GM19099 (cell line): ENCODE results near the gene RAD51D.

Experiments used
- POLR2A ChIP-seq: IDR thresholded peaks from 3 replicates; pipeline ENCODE4 v1.6.1; 2011; ENCODE audit warnings: low read depth; ENCODE audit not compliant: insufficient read length; ENCODE audit errors: extremely low read depth

Gene RAD51D

DNA sequence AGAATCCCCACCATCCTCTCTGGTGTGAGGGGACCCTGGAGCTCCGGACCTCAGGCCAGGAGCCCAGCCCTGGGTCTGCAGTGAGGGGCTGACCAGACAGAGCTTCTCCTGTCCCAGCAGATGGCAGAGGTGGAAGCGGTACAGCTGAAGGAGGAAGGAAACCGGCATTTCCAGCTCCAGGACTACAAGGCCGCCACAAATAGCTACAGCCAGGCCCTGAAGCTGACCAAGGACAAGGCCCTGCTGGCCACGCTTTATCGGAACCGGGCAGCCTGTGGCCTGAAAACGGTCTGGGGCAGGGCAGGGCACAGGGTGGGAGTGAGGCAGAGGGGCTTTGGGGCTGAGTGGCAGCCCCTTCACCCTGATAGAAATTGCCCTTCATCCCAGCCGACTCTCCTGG, 28.5 kb upstream of the RAD51D start:
- TF ChIP-seq POLR2A, result no peak

DNA sequence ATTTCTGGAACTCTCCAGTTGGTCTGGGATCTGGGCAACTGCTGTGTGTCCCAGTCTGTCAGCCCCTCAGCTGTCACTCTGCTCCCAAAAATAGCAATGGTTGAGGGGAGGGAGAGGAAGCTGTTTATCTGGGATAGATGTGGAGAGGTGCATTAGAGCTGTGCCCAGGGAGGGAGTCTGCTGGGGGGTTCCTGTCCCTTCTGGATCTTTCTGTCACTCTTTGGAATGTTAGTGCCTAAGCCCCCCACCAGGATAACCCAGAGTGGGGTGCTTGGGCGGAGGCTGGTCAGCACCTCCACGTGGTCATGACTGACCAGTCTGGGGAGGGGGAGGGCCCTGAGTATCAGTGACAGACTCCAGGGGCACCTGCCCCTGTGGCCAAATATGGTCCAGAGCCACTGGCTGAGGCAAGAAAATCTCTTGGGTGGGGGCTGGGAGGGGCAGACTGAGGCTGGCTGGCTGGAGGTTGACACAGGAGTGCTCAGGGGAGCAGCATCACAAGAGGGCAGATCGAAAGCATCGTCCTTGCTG, 27.8 kb upstream of the RAD51D start, which contains the start of gene UNC45B:
TSS of gene UNC45B (plus strand) at position 443 of the 531 bp plus-strand sequence. CDS start 447 bp downstream, outside the sequence.
- TF ChIP-seq POLR2A, result no peak

DNA sequence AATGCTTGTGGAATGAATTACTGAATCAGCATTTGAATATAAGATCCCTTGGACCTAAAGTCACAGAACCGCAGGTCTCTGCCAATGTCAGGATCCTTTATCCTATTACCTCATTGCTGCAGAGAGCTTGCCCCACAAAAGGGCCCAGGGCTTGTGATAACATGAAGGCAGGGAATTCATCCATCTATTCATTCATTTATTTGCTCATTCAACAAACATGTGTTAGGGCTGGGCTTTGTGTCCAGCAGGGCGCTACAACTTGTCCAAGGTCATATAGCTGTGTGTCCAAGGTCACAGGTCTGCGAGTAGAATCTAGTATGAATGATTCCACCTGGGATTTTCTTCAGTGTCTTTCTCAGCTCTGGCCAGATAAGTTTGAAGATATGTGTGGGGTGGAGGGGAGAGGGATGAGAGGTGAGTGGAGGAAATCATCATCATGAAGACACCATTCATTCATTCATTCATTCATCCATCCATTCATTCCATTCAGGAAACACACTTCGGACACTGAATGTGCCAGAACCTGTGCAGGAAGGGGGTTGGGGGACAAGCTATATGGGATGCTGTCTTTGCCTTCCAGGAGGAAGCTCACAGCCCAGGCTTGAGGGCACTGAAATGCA, 26.7 kb upstream of the RAD51D start:
- no peak for TF ChIP-seq POLR2A

DNA sequence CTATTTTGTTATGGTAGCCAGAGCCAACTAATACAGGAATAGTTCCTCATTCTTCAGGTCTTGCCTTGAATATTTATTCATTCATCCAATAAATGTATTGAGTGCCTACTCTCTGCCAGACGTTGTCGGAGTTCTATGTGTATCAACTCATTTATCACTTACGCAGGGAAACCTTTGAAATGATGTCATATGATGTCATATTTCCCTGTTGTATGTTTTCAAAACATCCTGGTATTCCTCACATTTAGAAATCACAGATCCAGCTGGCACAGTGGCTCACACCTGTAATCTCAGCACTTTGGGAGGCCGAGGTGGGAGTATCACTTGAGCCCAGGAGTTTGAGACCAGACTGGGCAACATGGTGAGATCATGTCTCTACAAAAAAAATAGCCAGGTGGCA, 25.2 kb upstream of the RAD51D start:
- no peak for TF ChIP-seq POLR2A

DNA sequence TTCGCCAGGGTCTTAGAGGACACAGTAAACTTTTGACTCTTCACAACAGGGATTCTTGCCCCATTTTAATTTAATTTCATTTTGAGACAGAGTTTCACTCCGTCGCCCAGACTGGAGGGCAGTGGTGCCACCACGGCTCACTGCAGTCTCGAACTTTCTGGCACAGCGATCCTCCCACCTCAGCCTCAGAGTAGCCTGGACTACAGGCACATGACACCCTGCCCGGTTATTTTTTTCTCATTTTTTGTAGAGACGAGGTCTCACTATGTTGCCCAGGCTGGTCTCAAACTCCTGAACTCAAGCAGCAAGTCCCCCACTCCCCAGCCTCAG, 22.8 kb upstream of the RAD51D start:
- no peak for TF ChIP-seq POLR2A

DNA sequence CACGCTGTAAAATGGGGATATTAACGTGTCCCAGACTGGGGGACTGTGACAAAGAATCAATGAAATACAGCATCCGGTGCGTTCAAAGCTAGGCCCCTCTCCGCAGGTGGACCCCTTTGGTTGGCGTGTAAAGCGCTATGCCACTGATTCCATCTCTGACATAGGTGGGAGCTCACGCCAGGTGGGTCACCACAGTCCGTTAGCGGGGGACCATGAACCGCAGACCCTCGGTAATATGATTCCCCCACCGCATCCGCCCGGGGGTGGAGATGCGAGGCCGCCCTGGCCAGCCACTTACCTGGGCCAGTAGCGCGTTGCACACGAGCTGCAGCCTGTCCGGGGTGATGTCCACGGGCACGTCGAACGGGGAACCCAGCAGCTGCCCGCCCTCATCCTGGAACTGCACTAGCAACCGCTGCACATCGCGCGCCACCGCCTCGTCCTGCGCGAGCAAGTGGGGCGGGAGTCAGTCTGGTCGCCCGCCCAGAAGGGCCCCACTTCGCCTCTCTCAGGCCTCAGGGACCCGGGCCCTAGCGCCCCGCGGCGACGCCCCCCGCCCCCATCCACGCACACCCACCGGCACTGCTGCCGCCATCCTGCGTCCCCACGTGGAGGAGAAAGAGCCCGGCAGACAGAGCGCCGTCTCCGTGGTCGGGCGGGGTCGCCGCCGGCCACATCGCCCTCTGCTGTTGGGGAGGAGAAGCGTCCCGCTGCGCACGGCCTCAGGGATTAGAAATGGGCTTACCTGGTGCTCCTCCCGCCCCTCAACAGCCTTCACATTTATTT, 22.2 kb upstream of the RAD51D start, which contains the start of gene NLE1:
TSS of gene NLE1 (minus strand) at position 623 of the 786 bp plus-strand sequence. CDS start at position 595, 28 bp downstream.
- TF ChIP-seq POLR2A, result peak; percentile 58

DNA sequence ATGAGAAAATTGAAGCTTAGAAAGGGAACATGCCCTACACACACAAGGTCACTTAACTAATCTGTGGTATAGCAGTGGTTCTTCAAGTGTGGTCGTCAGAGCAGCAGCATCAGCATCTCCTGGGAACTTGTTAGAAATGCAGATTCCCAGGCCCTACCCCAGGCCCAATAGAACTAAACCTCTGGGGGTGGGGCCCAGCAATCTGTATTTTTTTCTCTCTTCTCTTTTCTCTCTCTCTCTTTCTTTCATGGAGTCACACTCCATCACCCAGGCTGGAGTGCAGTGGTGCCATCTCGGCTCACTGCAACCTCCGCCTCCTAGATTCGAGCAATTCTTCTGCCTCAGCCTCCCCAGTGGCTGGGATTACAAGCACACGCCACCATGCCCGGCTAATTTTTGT, 18.6 kb upstream of the RAD51D start:
- TF ChIP-seq POLR2A, result no peak

DNA sequence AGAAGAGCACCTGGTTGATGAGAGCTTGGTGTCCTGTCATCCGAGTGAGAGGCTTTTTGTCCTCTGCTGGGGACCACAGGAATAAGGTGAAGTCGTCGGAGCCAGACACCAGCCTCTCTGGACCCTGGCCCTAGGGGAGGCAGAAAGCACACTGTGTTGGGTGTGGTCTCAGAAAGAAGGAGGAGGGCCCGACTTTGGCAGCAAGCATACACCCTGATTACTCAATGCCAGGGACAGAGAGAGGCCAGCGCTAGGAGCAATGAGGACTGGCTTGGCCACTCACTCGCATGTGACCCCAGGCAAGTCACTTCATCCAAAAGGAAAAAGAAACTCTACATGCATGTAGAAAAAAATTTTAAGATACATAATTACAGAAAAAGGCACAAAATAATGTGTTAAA, 15.7 kb upstream of the RAD51D start:
- TF ChIP-seq POLR2A, result no peak

DNA sequence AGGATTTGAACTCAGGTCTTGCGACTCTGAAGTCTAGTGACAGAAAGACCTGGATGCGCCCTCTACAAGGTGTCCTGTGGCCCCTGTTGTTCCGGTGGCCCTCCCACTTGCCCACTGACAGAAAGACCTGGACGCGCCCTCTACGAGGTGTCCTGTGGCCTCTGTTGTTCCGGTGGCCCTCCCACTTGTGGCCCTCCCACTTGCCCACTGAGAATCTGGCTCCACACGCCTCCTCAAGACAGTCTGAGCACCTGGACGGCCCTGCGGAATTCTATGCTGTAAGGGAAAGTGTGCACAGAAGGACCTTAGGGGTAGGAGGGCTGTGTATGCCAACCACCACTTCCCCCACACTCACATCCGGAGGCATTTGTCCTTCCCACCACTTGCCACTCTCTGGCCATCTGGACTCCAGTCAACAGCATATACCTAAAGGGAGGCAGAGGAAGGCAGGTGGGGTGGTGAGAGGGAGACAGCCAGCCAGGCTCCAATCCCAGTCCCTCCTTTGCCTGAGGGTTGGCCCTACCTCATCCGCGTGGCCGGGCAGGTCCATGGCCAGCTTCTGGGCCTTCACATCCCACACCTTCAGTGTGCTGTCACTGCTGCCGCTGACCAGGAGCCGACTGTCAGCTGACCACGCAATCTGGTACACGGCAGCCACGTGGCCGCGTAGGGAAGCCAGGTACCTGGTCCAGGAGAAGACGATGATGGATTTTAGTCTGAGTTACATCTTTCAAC, 13.3 kb upstream of the RAD51D start:
- no peak for TF ChIP-seq POLR2A

DNA sequence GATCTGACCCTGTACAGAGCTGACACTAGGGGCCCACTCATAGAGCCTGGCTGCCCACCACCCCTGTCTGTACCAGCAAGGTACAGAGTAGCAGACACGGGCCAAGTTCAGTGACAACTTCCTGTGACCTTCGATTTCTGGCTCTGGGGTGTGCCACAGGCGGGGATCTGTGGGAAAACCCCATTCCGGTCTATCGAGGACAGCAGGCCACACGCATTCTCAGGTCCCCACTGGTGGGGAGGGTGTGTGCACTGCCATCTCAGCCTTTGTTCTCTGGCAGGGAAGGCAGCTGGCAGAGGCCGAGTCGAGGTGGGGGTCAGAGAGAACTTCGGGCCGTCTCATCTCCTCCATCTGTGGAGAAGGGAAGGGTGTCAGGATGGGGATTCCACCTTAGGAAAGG, 12.4 kb upstream of the RAD51D start:
- TF ChIP-seq POLR2A, result no peak

DNA sequence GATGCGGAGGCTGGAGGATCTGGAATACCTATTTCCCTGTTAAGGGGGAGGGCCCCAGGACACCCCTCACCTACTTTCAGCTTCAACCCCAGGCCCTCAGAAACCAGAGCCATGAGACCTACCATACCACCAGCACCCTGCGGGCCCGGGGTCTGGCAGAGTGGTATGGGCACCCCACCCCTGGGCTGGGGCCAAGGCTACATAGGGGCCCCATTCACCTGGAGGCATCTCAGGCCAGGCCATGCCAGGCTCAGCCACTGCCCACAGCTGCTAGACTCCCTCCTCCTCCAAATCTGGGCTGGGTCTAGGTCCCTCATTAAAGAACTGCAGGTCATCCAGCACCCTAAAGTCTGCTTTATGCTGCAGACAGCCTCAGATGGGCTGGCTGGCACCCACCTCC, 10.7 kb upstream of the RAD51D start:
- no peak for TF ChIP-seq POLR2A

DNA sequence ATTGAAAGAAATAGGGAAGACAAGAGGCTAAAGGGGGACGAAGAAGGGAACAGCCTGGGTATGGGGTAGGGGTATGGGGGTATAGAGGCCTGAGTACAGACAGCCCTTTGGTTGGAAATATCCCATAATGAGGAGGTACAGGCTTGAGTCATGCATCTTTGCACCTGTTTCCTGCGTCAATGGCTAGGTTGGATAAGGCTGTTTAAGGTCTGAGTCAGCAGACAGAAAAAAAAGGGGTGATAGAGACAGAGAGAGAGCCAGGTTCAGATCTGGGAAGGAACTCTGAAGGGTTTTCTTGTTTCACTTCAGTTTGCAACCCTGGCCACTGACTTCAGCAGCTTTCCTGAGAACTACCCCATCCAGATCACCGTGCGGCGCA, 10.3 kb upstream of the RAD51D start:
- no peak for TF ChIP-seq POLR2A

DNA sequence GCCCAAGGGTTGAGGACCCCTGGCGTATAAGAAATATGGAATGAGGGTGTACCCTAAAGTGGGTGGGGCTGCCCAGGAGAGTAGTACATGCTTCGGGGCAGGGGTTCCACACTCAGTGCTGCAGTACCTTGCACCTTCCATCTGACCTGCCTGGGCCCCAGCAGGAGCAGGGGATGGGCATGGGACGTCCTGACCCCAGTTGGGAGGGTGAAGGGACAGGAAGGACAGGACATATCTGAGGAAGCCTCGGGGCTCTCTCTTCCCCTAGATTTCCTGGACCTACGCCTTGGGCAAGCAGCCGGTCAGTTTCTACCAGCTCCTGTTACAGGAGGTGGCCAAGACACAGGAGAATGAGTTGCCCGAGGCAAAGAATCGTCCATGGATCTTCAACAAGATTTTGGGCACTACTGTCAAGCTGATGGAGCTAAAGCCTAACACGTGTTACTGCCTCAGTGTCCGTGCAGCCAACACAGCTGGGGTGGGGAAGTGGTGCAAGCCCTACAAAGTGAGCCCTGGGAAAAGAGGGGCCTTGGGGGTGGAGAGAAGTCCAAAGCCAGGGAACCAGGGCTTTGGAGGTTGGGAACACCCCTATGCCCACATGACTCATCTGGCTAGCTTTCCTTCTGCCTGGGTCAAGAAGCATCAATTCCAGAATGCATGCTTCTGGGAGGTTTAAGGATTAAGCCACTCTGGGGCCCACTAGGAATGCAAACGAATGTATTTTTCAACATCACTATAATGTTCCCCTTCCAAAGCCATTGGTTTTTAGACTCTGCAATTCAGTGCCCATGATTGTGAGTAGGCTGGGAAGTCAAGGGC, 9.7 kb upstream of the RAD51D start:
- no peak for TF ChIP-seq POLR2A

DNA sequence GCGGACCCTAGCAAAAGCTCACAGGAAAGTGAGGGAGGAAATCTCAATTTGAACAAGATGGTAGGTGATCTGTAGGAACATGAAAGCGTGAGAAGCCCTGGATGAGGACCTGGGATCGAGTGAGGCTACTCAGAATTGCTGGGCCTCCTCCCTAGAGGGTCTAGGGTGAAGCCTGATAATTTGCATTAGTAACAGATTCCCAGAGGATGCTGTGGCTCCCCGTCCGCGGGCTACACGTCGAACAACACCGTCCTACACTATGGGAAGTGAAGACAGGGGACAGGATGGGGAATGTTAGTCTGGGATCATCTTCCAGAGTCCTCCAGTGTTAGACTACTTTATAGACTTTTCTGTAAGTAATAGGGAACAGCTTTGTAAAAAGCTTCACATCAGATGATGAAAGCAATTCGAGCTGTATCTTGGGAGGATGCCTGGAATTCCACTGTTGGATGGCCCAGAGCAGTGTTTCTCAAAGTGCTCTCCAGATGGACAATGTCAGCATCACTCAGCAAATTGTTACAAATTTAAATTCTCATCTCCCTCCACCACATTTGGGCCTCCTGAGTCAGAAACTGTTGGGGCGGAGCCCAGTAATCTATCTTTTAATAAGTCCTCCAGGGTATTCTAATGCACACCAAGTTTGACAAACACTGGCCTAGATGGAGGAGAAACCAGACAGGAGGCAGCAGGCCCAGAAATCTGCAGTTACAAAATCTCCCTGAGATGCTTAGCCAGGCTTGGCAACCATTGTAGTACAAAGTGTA, 8.3 kb upstream of the RAD51D start:
- no peak for TF ChIP-seq POLR2A
